Measurements from ENCODE around the gene GSG1L2. TPM values are rescaled to one million over a fixed set of nuclear protein-coding genes. Genes with fewer than 3 reads are reported as not detected.
A peak's percentile ranks its signal among the peaks of the same experiment; 100 is the strongest.

GSG1L2 gene
- total and polyA plus RNA-seq, 2 of the 4 experiments (the other 2 are of a cell fraction) = not detected

DNA sequence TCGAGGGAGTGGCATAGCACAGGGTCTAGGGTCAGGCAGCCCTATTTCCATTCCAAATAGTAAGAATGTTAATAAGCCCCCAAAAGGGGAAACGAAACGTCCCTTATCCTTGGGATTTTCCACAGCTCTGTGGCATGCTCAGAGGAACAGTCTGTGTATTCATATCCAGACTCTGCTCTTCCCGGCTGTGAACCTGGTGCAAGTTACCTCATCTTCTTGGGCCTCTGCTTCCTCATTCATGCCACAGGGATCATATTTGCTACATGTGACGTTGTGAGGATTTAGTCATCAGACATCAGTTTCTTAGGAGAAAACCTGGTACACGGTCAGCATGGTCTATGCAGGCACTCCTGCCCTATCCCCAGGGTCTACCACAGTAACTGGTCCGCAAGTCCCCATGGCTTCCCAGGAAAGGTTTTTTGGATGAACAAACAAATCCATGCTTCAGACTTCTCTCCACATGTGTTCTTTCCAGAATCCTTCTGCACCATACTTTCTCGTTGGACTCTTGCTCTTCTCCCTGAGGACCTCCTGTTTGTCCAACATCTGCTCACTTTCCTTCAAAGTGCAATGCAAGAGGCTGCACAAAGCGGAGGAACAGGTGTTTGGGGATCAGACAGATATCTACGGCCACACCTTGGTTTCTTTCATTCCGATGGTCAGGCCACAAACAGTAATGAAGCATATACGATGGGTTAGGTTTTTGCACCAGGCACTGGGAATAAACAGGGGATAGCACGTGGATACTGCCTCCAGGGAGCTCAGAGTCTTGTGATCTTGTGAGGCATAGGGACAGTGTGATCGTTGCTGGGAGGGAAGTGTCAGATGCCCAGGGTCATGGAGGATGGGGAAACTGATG is 21.5 kb upstream of the GSG1L2 start (continued):
- TF ChIP-seq FOS (IDR thresholded peaks at IDR 0.05; ENCODE audit: low read depth, low read length) = no peak
- TF ChIP-seq MAZ (IDR thresholded peaks at IDR 0.05; ENCODE audit: borderline replicate concordance, low read depth, low read length) = no peak
- no peak for TF ChIP-seq RAD21 (IDR thresholded peaks at IDR 0.05; ENCODE audit: low read length)

DNA sequence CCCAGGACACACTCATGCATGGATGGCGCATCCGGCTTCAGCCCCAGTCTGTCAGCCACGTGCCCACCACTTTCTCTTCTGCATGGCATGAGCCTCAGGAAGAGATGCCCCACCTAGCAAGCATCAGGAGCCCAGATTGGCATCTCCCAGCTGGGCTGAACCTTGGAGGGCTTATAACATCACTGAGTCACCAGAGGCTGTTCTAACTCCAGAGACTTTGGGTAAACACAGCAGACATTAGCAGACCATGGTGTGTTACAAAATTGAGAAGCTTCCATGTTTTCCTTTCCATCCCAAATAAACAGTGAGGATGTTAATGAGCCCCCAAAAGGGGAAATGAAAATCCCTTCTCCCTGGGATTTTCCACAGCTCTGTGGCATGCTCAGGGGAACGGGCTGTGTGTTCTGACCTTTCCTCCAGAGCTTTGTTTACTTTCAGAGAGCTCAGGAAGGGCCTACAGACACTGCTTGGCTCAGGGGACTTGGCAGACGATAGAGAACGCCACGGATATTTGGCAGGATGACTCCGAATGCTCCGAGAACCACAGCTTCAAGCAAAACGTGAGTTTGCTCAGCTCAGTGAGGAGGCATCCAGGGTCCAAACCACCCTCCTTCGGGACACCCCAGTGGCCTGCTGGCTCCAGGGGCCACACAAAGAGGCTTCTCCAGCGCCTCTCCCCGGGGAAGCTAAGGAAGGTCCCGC is 20.3 kb upstream of the GSG1L2 start:
- 14% methylated on average over 7 of the region's 14 CpGs; no CpG with 5 or more reads in 1 of the 2 experiments for WGBS, 2 experiments (ENCODE audit: extremely low coverage in 2 of 2, insufficient read length in 1 of 2)
- POLR2A ChIA-PET (ENCODE audit: unreplicated experiment) = no interaction called here

More for the DNA sequence above, 20.3 kb upstream of the GSG1L2 start:
- H3K4me1 ChIP-seq (ENCODE audit: control insufficient read depth, insufficient read depth, low read length) = peaks cover 12% of the 10 kb centered on the region
- no peaks in the 10 kb centered on the region for H3K27me3 ChIP-seq (ENCODE audit: control insufficient read depth, insufficient read depth, low read length)
- H3K4ac ChIP-seq (ENCODE audit: low read depth, low read length) = peak overlapping the region; percentile 62
- peak overlapping the region; percentile 87 for H3K27ac ChIP-seq (ENCODE audit: insufficient read depth, low read length)
- H2BK5ac ChIP-seq (ENCODE audit: low read depth, low read length, poor library complexity, severe bottlenecking) = peak overlapping the region; percentile 74
- BruUV-seq (replicated peaks) = no TSS peak
- peak; percentile 78 for ATAC-seq (ENCODE audit: low read depth)
- peak overlapping the region; percentile 63; the same call in 1 of the 2 replicates for H2AK5ac ChIP-seq (ENCODE audit: low read depth, low read length)
- no peak overlapping the region for H3K14ac ChIP-seq (replicated peaks; ENCODE audit: low read depth, low read length)
- no peak overlapping the region; the same call in 1 of the 2 replicates for H3K4me2 ChIP-seq (ENCODE audit: low read depth, low read length)
- CTCF ChIA-PET = interaction anchor here (0.7 to 2.1 kb wide), 4 partner anchors 37 to 86 kb away, joined by 3 to 6 read pairs (median 4); no protein-coding TSS in a partner anchor
- DNase-seq = peak; percentile 77
- no peak overlapping the region for H3K23ac ChIP-seq (ENCODE audit: low read depth, low read length)
- no peak overlapping the region for H4K5ac ChIP-seq (ENCODE audit: low read depth, low read length)
- no peak overlapping the region for H3K4me3 ChIP-seq (ENCODE audit: insufficient read depth, low read depth, low read length)
- no peak overlapping the region for H3K9ac ChIP-seq (ENCODE audit: low read depth, low read length)
- no peaks in the 10 kb centered on the region for H3K79me1 ChIP-seq (ENCODE audit: low read depth in 1 of 2, low read length in 2 of 2)
- H3K9me1 ChIP-seq (ENCODE audit: insufficient read depth, low read length) = peaks cover 4% of the 10 kb centered on the region; the same call in 1 of the 2 replicates
- in situ Hi-C loops (cut with MboI; ENCODE audit: low sequenced_read_pairs) (no loop called here), intact Hi-C loops (cut with micrococcal nuclease) (loop anchor here (5.0 kb wide), 1 partner anchor 60 kb away; no protein-coding TSS in a partner anchor), dilution Hi-C loops (cut with HindIII; ENCODE audit: low sequenced_read_pairs, unreplicated experiment) (no loop called here)
- H4K8ac ChIP-seq (ENCODE audit: low read depth in 2 of 2, low read length in 2 of 2) = peak overlapping the region in 1 of 2 experiments; percentile 48; a peak in 2 of 4 replicates
- H3K56ac ChIP-seq (ENCODE audit: extremely low read depth, insufficient read depth, low read length) = peak overlapping the region; percentile 28; the same call in 1 of the 2 replicates
- H4K20me1 ChIP-seq (ENCODE audit: insufficient read depth, low read length) = no peaks in the 10 kb centered on the region
- no peak overlapping the region for H2AK9ac ChIP-seq (replicated peaks; ENCODE audit: low read depth, low read length, poor library complexity)
- no peak for TF ChIP-seq POLR2A (IDR thresholded peaks at IDR 0.05; ENCODE audit: low read depth, low read length)
- TF ChIP-seq FOS (IDR thresholded peaks at IDR 0.05; ENCODE audit: low read depth, low read length) = 0 out of 2 replicates have a peak, but pooled peaks have one; percentile 15
- peak overlapping the region; percentile 58; the same call in 1 of the 3 replicates for H2BK15ac ChIP-seq (ENCODE audit: low read depth, low read length)
- H3K9me3 ChIP-seq (ENCODE audit: control insufficient read depth, insufficient read depth, low read length) = no peaks in the 10 kb centered on the region
- peak overlapping the region; percentile 81 for H2BK120ac ChIP-seq (ENCODE audit: low read depth, low read length)
- H4K91ac ChIP-seq (ENCODE audit: insufficient read depth, low read depth, low read length) = peak overlapping the region; percentile 80; the same call in 1 of the 2 replicates
- peak overlapping the region; percentile 48 for H3K18ac ChIP-seq (ENCODE audit: low read depth, low read length)
- peak overlapping the region; percentile 71 for H2BK20ac ChIP-seq (ENCODE audit: low read depth, low read length)
- no peaks in the 10 kb centered on the region for H3K36me3 ChIP-seq (ENCODE audit: control insufficient read depth, insufficient read depth, low read length)
- H2AFZ ChIP-seq (replicated peaks; ENCODE audit: low read length, poor library complexity) = peak overlapping the region; percentile 61

All from IMR-90 (cell line).